BLaER1 treated with 17β-estradiol and CSF1 and Interleukin-3, amounts not matched to agents 10 nM and 100 nM (cell line): ENCODE data around the gene CHIA.
"Not testable (repeated sequence)": the region's sequence is repeated elsewhere in the genome, so short reads cannot be mapped to it uniquely, and the experiment has no call there.

Source experiments
- H3K27ac ChIP-seq, 11 experiments: shearing (Covaris generic); formaldehyde crosslinking; 2 replicates each; pipeline ENCODE4 v1.8.1; 2022
- H3K27me3 ChIP-seq, 11 experiments: shearing (Covaris generic); formaldehyde crosslinking; 2 replicates each; pipeline ENCODE4 v1.8.1; 2022
- H3K36me3 ChIP-seq, 11 experiments: shearing (Covaris generic); formaldehyde crosslinking; 2 replicates each; pipeline ENCODE4 v1.8.1; 2022
- H3K4me1 ChIP-seq, 10 experiments: shearing (Covaris generic); formaldehyde crosslinking; 2 replicates each; pipeline ENCODE4 v1.8.1; 2022
- H3K4me2 ChIP-seq, 11 experiments: shearing (Covaris generic); formaldehyde crosslinking; 2 replicates each; pipeline ENCODE4 v1.8.1; 2022
- H3K4me3 ChIP-seq, 10 experiments: shearing (Covaris generic); formaldehyde crosslinking; 2 replicates each; pipeline ENCODE4 v1.8.1; 2022
- H3K9ac ChIP-seq, 11 experiments: shearing (Covaris generic); formaldehyde crosslinking; 2 replicates each; pipeline ENCODE4 v1.8.1; 2022
- H3K9me3 ChIP-seq, 11 experiments: shearing (Covaris generic); formaldehyde crosslinking; replicated peaks in 1 of 11; 2 replicates each; pipeline ENCODE4 v1.8.1; 2022
- H4K20me1 ChIP-seq, 11 experiments: shearing (Covaris generic); formaldehyde crosslinking; 2 replicates each; pipeline ENCODE4 v1.8.1; 2022
- Cebpa-rat ChIP-seq, 11 experiments: shearing (Covaris generic); IDR thresholded peaks; 2 replicates each; pipeline ENCODE4 v1.8.1; 2022

Gene CHIA

DNA sequence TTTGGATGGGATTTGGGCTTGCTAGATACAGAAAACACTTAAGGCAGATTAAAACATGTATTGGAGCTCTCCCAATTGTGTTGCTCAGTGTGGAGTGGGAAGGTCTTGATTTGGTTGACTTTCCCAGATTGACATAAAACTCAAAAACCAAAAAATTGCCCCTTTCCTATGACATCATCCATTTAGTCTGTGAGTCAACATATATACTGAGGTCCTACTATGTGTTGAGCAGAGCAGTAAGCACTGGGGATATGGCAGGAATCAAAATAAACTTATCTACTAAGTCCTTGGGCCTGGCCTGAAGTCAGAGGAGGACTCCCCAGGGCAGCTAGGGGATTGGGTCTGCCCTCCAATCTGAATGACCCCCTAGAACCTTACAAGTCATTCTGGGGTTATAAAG is 61.0 kb downstream of the CHIA start:
- Histone ChIP-seq H3K27ac (no peak overlapping the region), H3K4me3 (no peak overlapping the region), H4K20me1 (no peaks in the 10 kb centered on the region), H3K9ac (no peak overlapping the region), H3K4me2 (no peak overlapping the region), H3K36me3 (no peaks in the 10 kb centered on the region), H3K4me1 (peaks cover 0 to 2% (median under 1%) of the 10 kb centered on the region in 10 experiments; a peak in 7 of 20 replicates), H3K27me3 (no peaks in the 10 kb centered on the region), H3K9me3 (peaks cover 0 to 7% (median 0%) of the 10 kb centered on the region in 11 experiments; a peak in 2 of 22 replicates)
- TF ChIP-seq Cebpa-rat (IDR thresholded peaks at IDR 0.05): no peak

DNA sequence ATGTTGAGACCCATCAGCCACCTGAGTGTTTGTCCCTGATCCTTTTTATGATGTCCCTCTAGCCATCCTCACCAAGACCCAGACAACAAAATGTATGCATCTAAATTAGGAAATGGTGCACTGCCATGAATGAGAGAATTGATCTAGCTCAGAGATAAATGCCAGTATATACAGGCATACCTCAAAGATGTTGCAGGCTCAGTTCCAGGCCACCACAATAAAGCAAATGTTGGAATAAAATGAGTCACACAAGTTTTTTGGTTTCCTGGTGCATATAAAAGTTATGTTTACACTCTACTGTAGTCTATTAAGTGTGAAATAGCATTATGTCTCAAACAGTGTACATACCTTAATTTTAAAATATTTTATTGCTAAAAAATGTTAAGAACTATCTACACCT is 63.9 kb downstream of the CHIA start:
- H3K4me3 ChIP-seq: no peak overlapping the region
- no peak for TF ChIP-seq Cebpa-rat (IDR thresholded peaks at IDR 0.05)
- H3K9ac ChIP-seq: no peak overlapping the region
- peaks cover 0 to 7% (median 0%) of the 10 kb centered on the region in 11 experiments; a peak in 2 of 22 replicates for H3K9me3 ChIP-seq
- H4K20me1 ChIP-seq: no peaks in the 10 kb centered on the region
- H3K4me2 ChIP-seq: no peak overlapping the region
- H3K27me3 ChIP-seq: no peaks in the 10 kb centered on the region
- H3K36me3 ChIP-seq: no peaks in the 10 kb centered on the region
- H3K4me1 ChIP-seq: no peaks in the 10 kb centered on the region
- H3K27ac ChIP-seq: no peak overlapping the region

DNA sequence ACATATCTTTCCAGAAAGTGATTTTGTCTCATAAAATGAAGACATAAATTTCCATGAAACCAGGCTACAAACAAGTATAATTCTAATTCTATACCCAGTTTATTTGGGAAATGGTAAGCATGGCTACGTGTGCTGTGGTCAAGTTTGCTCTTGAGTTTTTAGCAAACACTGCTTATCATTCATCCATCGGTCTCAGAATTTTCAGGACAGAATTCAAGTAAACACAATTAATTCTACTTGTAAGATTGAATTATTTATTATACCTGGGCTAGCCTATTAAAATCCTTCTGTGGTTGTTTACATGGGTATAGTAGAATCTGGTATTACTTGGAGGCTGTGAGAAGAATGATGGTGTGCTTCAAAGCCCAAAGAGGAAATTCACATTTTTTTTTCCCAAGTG is 68.3 kb downstream of the CHIA start:
- Histone ChIP-seq H3K4me3 (no peak overlapping the region), H3K9ac (no peak overlapping the region), H3K27ac (no peak overlapping the region), H3K27me3 (no peaks in the 10 kb centered on the region), H3K4me2 (no peak overlapping the region), H4K20me1 (no peaks in the 10 kb centered on the region), H3K36me3 (no peaks in the 10 kb centered on the region), H3K4me1 (no peaks in the 10 kb centered on the region), H3K9me3 (peaks cover 0 to 7% (median 0%) of the 10 kb centered on the region in 11 experiments; a peak in 2 of 22 replicates)
- TF ChIP-seq Cebpa-rat (IDR thresholded peaks at IDR 0.05): no peak

DNA sequence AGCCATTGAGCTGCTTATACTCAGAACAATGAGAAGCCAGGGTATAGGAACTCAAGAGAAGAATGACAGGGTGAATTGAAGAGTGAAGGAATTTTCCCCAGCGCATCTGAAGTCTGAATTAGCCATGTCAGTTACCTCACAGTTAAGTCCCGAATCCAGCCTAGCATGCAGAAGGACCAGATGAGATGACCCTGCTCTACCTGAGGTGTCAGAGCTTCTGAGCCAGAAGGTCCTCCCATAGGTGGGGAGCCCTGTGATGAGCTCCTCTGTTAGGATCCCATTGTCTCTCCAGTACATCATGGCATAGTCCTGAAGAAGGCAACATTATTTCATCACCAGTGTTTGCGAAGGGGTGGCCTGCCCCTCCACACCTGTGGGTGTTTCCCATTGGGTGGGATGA is 68.7 kb downstream of the CHIA start:
- Histone ChIP-seq H3K4me2 (no peak overlapping the region), H3K27ac (no peak overlapping the region), H3K36me3 (no peaks in the 10 kb centered on the region), H3K27me3 (no peaks in the 10 kb centered on the region), H3K4me3 (no peak overlapping the region), H3K9ac (no peak overlapping the region), H3K4me1 (no peaks in the 10 kb centered on the region), H4K20me1 (no peaks in the 10 kb centered on the region), H3K9me3 (peaks cover 0 to 7% (median 0%) of the 10 kb centered on the region in 11 experiments; a peak in 2 of 22 replicates)
- no peak; a peak in 1 of 22 replicates for TF ChIP-seq Cebpa-rat (IDR thresholded peaks at IDR 0.05)

DNA sequence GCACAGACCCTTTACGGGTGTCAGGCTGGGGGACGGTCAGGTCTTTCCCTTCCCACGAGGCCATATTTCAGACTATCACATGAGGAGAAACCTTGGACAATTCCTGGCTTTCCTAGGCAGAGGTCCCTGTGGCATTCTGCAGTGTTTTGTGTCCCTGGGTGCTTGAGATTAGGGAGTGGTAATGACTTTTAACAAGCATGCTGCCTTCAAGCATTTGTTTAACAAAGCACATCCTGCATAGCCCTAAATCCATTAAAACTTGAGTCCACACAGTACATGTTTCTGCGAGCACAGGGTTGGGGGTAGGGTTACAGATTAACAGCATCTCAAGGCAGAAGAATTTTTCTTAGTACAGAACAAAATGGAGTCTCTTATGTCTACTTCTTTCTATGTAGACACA is 69.6 kb downstream of the CHIA start:
- H4K20me1 ChIP-seq, H3K4me2 ChIP-seq, H3K4me1 ChIP-seq, H3K36me3 ChIP-seq, H3K9me3 ChIP-seq, H3K9ac ChIP-seq, H3K4me3 ChIP-seq, H3K27ac ChIP-seq, H3K27me3 ChIP-seq: not testable (repeated sequence)

DNA sequence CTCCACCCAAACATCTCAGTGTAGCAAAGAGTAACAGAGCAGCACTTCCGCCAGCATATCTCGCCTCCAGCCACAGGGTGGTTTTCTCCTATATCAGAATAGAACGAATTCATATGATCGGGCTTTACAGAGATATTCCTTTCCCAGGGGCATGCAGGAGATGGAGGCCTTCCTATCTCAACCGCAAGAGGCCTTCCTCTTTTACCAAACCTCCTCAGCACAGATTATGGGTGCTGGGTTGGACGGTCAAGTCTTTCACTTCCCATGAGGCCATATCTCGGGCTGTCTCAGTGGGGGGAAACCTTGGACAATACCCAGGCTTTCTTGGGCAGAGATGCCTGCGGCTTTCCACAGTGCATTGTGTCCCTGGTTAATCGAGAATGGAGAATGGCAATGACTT is 71.1 kb downstream of the CHIA start:
- TF ChIP-seq Cebpa-rat (IDR thresholded peaks at IDR 0.05): no peak
- H3K27ac ChIP-seq: no peak overlapping the region
- H3K27me3 ChIP-seq: no peaks in the 10 kb centered on the region

DNA sequence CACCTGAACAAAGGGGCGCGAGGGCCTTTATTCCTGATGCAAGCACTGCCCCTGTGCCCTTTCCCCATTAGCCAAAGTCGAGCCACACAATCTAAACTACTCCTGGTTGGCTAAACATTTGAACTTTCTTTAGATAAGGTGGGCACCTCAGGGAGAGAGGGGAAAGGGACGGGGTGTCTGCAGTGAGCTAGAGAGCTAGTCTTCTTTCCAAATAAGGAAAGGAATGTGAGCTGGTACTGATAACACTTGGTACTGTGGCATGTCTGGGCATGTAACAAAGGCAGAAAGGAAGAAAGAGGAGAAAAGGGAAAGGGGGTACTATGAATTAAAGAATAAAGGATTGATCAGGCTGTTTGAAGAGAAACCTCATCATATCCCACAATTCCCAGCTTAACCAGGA is 74.0 kb downstream of the CHIA start:
- Histone ChIP-seq H3K4me2 (peak overlapping the region in 1 of 11 experiments; percentile 9; a peak in 1 of 22 replicates), H3K4me3 (no peak overlapping the region), H3K9me3 (no peaks in the 10 kb centered on the region), H3K27me3 (no peaks in the 10 kb centered on the region), H3K9ac (no peak overlapping the region), H4K20me1 (no peaks in the 10 kb centered on the region), H3K4me1 (peaks cover 0 to 4% (median 0%) of the 10 kb centered on the region in 10 experiments; a peak in 1 of 20 replicates), H3K36me3 (no peaks in the 10 kb centered on the region), H3K27ac (no peak overlapping the region)
- TF ChIP-seq Cebpa-rat (IDR thresholded peaks at IDR 0.05): no peak

More for the DNA sequence above, 71.1 kb downstream of the CHIA start:
- no peaks in the 10 kb centered on the region for H3K36me3 ChIP-seq
- peaks cover 0 to 4% (median 0%) of the 10 kb centered on the region in 10 experiments; a peak in 1 of 20 replicates for H3K4me1 ChIP-seq
- no peaks in the 10 kb centered on the region for H3K9me3 ChIP-seq
- no peak overlapping the region for H3K4me3 ChIP-seq
- no peaks in the 10 kb centered on the region for H4K20me1 ChIP-seq
- H3K4me2 ChIP-seq: no peak overlapping the region
- H3K9ac ChIP-seq: no peak overlapping the region

DNA sequence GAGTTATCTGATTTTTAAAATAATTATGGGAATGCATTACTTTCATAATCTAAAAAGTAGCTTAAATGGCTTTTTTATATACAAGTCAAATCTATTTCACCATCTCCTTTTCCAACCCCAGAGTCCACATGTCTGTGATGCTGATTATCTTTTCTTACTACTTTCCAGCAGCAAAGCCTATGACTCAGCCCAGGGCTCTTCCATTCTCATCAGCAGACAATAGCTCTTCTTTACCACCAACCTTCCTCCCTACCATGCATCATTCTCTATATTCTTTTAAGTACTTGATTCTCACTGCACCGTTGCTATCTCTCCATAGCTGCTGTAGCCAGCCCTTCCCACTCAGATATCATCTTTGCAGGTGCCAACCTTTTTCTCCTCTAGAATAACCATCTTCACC is 75.6 kb downstream of the CHIA start:
- Histone ChIP-seq H3K9ac (no peak overlapping the region), H3K4me3 (no peak overlapping the region), H4K20me1 (no peaks in the 10 kb centered on the region), H3K4me1 (peaks cover 0 to 4% (median 0%) of the 10 kb centered on the region in 10 experiments; a peak in 1 of 20 replicates), H3K9me3 (no peaks in the 10 kb centered on the region), H3K4me2 (no peak overlapping the region), H3K36me3 (no peaks in the 10 kb centered on the region), H3K27ac (no peak overlapping the region), H3K27me3 (no peaks in the 10 kb centered on the region)
- no peak for TF ChIP-seq Cebpa-rat (IDR thresholded peaks at IDR 0.05)

DNA sequence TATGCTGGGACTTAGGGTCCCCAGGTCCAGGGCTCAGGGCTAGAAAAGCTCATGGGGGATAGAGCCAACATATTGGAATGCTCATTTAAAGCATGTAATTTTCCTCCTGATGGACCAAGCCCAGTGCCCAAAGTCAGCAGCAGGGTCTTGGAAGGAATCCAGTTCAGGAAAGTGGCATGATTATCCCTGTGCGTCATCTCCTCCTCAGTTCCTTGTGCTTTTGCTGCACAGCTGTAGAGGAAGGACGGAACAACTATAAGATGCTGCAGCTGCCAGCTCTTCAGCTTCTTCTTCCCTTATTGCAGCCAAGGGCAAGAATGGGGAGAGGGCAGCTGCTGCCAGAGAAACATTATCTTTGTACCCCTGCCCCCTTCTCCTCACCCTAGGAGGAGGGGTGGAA is 78.5 kb downstream of the CHIA start:
- Histone ChIP-seq H4K20me1 (no peaks in the 10 kb centered on the region), H3K36me3 (no peaks in the 10 kb centered on the region), H3K9me3 (no peaks in the 10 kb centered on the region), H3K27ac (no peak overlapping the region), H3K9ac (no peak overlapping the region), H3K27me3 (no peaks in the 10 kb centered on the region), H3K4me1 (peaks cover 0 to 4% (median 0%) of the 10 kb centered on the region in 10 experiments; a peak in 1 of 20 replicates), H3K4me3 (no peak overlapping the region), H3K4me2 (no peak overlapping the region)
- TF ChIP-seq Cebpa-rat (IDR thresholded peaks at IDR 0.05): no peak

DNA sequence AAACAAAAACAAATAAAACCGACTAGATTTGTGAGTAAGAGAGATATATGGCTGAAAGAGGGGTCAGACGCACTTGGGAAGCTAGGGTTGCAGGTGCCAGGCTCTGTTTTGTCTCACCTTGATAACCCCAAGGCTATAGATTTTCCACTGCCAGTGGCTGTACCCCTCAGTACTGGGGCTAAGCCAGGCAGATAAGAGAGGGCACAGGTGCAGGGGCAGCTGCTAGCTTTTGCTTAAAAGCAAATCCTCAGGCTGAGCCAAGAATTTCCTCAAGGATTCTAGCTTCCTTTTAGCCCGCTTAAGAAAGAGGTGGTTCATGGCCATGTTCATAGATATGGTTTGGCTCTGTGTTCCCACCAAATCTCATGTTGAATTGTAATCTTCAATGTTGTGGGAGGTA is 79.0 kb downstream of the CHIA start:
- Histone ChIP-seq H3K4me2 (no peak overlapping the region), H3K27me3 (no peaks in the 10 kb centered on the region), H3K36me3 (no peaks in the 10 kb centered on the region), H3K9ac (no peak overlapping the region), H4K20me1 (no peaks in the 10 kb centered on the region), H3K4me1 (peaks cover 0 to 3% (median 0%) of the 10 kb centered on the region in 10 experiments; a peak in 1 of 20 replicates), H3K4me3 (no peak overlapping the region), H3K27ac (no peak overlapping the region), H3K9me3 (no peaks in the 10 kb centered on the region)
- no peak for TF ChIP-seq Cebpa-rat (IDR thresholded peaks at IDR 0.05)
